Measurements from ENCODE around the gene PRDM11.

Gene PRDM11

GRCh38 chr11:45212566-45213315 lies 66.3 kb downstream of the PRDM11 start:
- DNase-seq: no peak

- no peak for DNase-seq
Measured at GRCh38 chr11:45213316-45213665, 66.9 kb downstream of the PRDM11 start.

- DNase-seq: no peak
Measured at GRCh38 chr11:45213717-45214116, 67.3 kb downstream of the PRDM11 start.

DNA sequence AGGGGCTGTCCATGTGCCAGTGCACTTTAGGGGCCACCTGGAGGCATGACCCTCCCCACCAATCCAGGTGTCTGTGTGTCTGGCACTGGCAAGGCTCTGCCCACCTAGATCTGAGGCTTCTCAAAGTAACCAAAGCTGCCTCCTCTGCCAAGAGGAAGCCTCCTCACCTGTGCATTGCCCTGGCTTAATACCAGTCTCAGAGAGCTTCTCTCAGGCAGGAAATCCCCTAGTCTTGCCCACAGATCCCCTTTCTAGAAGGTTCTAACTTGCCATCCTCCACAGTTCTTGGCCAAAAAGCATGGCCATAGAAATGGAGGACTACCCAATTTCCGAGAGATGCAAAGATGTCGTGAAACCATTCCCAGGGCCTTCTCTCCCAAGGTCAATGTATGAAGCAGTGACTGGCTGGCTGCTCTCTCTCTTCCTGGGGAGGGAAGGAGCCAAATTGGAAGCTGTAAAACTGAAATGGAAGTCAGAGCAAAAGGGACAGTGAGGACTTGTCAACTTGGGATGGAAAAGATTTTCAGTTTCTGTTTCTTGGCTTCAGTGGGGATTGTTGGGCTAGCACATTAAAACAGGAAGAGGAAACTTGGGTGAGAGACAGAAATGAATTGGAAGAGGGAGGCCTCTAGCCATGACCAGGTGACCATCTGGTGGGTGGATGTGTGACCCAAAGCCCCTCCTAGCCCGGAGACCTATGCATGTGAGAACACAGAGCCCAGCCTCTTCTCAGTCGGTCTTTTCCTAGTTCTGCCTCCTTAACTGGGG lies 68.8 kb downstream of the PRDM11 start:
- no peak for DNase-seq

DNA sequence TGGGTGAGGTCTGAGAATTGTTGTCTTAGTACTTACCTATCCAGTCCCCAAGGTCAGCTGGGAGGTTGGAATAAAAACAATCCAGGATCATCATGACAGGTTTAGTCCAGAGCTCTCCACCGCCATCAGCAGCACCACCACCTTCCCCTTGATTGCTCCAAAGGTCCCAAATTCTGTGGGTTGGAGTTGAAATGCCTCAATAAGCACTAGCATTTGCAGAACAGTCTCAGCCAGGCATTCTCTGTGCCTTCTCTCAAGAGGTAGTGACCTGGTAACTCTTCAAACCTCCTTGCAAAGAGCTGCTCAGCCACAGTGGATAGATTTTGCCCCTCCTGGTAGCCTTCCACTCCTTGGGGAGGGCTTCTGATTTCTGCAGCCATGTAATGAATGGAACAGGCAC lies 69.6 kb downstream of the PRDM11 start:
- no peak for DNase-seq

GRCh38 chr11:45216901-45217300 lies 70.5 kb downstream of the PRDM11 start:
- no peak for DNase-seq

DNA sequence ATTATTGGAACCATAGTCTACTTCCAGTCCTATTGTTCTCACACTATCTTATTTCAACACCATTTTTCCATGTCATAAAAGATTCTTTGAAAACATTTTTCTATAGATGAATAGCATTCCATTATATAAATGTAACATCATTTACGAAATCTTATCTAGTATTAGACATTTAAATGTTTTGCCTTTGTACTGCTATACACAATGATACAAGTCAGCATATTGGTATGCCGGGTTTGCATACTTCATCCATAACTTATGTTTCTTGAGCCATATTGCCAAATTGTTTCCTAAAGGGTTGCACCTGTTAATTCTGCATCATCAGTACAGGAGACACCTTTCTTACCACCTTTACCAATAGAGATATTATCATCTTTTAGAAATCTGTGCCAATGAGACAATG lies 71.6 kb downstream of the PRDM11 start:
- DNase-seq: no peak

DNA sequence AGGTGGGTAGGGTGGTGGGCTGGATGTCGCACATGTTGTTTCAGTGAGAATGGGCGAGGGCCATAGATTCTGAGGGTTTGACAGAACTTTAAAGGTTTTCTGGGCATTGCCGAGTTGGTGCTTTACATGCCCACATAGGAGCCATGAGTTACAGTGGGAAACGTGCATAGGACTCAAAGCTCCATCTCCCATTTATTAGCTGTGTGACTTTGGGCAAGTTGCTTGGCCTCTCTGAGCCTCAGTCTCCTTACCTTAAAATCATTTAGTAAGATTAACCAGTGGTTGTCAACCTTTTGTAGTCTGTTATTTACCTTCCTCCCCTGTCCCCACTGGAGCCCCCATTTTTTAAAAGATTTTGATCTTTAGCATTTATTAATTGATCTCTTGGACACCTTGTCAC lies 72.3 kb downstream of the PRDM11 start:
- no peak for DNase-seq

- no peak for DNase-seq
Measured at GRCh38 chr11:45219411-45219810, 73.0 kb downstream of the PRDM11 start.

GRCh38 chr11:45223496-45223895 lies 77.1 kb downstream of the PRDM11 start:
- no peak for DNase-seq

GRCh38 chr11:45224766-45225165 lies 78.3 kb downstream of the PRDM11 start:
- no peak for DNase-seq

- DNase-seq: no peak
Measured at GRCh38 chr11:45225277-45225676, 78.8 kb downstream of the PRDM11 start.

DNA sequence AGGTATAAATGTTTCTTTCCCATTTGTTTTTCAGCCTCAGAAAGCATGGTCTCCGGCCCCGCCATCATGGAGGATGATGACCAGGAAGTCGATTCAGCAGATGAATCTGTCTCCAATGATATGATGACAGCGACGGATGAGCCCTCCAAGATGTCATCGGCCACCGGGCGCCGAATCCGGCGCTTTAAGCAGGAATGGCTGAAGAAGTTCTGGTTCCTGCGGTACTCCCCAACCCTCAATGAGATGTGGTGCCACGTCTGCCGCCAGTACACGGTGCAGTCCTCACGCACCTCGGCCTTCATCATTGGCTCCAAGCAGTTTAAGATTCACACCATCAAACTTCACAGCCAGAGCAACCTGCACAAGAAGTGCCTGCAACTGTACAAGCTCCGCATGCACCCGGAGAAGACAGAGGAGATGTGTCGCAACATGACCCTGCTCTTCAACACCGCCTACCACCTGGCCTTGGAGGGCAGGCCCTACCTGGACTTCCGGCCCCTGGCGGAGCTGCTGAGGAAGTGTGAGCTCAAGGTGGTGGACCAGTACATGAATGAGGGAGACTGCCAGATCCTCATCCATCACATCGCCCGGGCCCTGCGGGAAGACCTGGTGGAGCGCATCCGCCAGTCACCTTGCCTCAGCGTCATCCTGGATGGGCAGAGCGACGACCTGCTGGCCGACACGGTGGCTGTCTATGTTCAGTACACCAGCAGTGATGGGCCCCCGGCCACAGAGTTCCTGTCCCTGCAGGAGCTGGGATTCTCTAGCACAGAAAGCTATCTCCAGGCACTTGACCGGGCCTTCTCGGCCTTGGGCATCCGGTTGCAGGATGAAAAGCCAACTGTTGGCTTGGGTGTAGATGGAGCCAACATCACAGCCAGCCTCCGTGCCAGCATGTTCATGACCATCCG lies 79.8 kb downstream of the PRDM11 start:
- DNase-seq: no peak

DNA sequence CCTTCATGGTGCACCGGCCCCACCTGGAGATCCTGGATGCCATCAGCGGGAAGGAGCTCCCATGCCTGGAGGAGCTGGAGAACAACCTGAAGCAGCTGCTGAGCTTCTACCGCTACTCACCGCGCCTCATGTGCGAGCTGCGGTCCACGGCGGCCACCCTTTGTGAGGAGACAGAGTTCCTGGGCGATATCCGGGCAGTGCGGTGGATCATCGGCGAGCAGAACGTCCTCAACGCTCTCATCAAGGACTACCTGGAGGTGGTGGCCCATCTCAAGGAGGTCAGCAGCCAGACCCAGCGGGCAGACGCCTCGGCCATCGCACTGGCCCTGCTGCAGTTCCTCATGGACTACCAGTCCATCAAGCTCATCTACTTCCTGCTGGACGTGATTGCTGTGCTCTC lies 80.5 kb downstream of the PRDM11 start:
- no peak for DNase-seq

- DNase-seq: no peak
Measured at GRCh38 chr11:45227836-45228235, 81.4 kb downstream of the PRDM11 start.

DNA sequence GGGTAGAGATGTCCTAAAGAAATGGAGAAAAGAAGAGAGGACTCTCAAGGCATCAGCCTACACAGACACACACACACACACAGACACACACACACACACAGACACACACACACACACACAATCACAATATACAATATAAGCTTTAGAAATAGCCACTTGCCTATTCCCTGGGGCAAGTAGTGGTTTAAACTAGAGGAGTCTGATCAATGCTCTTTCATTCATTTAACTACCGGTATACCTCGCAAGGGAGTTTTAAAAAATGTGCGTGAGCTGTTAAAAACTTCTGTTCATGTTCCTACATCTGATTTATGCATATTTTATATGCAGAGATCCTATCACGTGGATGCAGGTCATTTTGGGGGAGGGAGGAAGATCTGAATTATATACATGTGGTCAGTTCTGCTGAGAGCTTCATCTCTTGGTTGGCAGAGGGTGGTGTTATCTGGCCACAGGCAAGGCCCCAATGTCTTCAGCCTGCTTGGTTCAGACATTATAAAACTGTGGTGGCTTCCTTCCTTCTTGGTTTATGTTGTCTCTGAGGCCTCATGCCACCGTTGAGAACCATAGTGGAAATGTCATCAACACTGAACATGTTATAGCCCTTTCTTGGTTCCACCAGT lies 83.1 kb downstream of the PRDM11 start:
- DNase-seq: no peak

DNA sequence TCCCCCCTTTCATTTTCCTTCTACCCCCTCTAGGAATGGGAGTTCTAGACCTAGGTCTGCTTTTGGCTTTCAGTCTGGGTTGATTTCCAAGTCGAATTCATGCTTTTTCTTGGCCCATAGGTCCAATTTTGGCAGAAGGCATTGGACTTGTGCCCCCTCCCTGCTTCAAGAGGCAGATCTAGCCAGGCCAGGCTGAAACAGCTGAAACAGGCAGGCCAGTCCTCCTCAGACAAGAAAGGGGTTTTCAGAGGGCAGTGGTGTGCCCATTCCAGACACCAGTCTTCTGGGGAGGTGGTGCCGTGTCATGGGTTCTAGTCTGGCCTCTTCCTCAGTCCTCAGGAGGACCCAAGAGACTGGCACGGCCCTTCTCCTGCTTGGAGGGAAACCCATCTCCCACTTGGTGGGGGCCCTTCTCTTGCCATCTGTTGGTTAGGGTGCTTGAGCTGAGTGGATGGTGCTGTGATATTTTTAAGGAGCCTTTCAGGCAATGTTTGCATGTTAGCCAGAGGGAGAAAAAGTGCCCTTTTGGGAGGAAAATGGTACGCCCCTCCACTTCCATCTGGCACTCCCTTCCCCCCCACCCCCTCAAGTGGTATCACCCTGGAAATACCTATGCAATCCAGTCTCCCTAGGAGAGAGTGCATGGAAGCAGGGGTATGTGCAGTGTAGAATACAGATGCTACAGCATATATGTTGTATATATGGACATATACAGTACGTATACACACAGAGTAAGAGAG lies 86.1 kb downstream of the PRDM11 start:
- DNase-seq: no peak

- peak; percentile 52 for DNase-seq
Measured at GRCh38 chr11:45233121-45233803, 86.8 kb downstream of the PRDM11 start.

GRCh38 chr11:45233804-45234170 lies 87.3 kb downstream of the PRDM11 start:
- no peak for DNase-seq

- no peak for DNase-seq
Measured at GRCh38 chr11:45234306-45235006, 88.0 kb downstream of the PRDM11 start.

- no peak for DNase-seq
Measured at GRCh38 chr11:45237711-45238315, 91.4 kb downstream of the PRDM11 start.
